Endothelial cell of umbilical vein (primary cell): ENCODE measurements around the gene CSH2. TPM values are rescaled to one million over a fixed set of nuclear protein-coding genes. Genes with fewer than 3 reads are reported as not detected.

Experiments used
- BruUV-seq: library from RNA; stranded (reverse); fragments of 400-500 nt; replicated peaks from 2 replicates; lab custom pipeline; 2021; lab: Mats Ljungman, UMichigan
- CTCF ChIA-PET: fragments of 300-600, 350-600 bp; sonication (Branson Sonifier 250); formaldehyde crosslinking; loops from one replicate; lab custom pipeline; 2021; ENCODE audit warnings: antibody characterized with exemption, inconsistent platforms; lab: Charles Lee
- POLR2A ChIA-PET: fragments of 300-600, 350-600 bp; sonication (Branson Sonifier 250); formaldehyde crosslinking; loops from one replicate; lab custom pipeline; 2021; ENCODE audit warnings: antibody characterized with exemption, inconsistent platforms; lab: Charles Lee
- DNase-seq: peaks from one replicate; pipeline ENCODE4 v3.0.0-alpha.2; 2011; ENCODE audit warnings: low read depth, low spot score
- FAIRE-seq: peaks from 2 replicates; lab custom pipeline; 2011; peaks lifted over from hg19 to GRCh38; lab: Jason Lieb, UNC
- H2AFZ ChIP-seq: 2 replicates; pipeline ENCODE4 v1.6.0; 2012; ENCODE audit warnings: low read depth, low read length, control low read depth, inconsistent platforms
- H3K27ac ChIP-seq: 2 replicates; pipeline ENCODE4 v1.5.1; 2011; ENCODE audit warnings: low read depth, mild to moderate bottlenecking, control low read depth, low read length, moderate library complexity; ENCODE audit not compliant: insufficient read depth
- H3K27me3 ChIP-seq, 2 experiments: 2 replicates each; pipeline versions ENCODE4 v1.6.0 to v1.6.1; 2011; ENCODE audit warnings: low read length in 2 of 2, mixed read lengths in 1 of 2; ENCODE audit not compliant: control insufficient read depth in 2 of 2, insufficient read depth in 2 of 2
- H3K36me3 ChIP-seq, 2 experiments: 2 replicates in 1 of 2; 3 replicates in 1 of 2; pipeline ENCODE4 v1.5.1; 2011; ENCODE audit warnings: low read length in 2 of 2, mild to moderate bottlenecking in 1 of 2, moderate library complexity in 1 of 2; ENCODE audit not compliant: control insufficient read depth in 2 of 2, insufficient read depth in 2 of 2; ENCODE audit errors: extremely low read depth in 1 of 2
- H3K4me1 ChIP-seq: 3 replicates; pipeline ENCODE4 v1.5.1; 2011; ENCODE audit warnings: mild to moderate bottlenecking, low read length; ENCODE audit not compliant: control insufficient read depth, insufficient read depth; ENCODE audit errors: extremely low read depth
- H3K4me2 ChIP-seq: 2 replicates; pipeline ENCODE4 v1.6.1; 2011; ENCODE audit warnings: low read length, control low read depth, mixed read lengths; ENCODE audit not compliant: insufficient read depth
- H3K4me3 ChIP-seq, 3 experiments: fragments of 200-600 bp in 1 of 3; sonication (generic), shearing (Covaris generic) in 1 of 3; replicated peaks in 1 of 3; 2 replicates each; pipeline ENCODE4 v1.5.1; 2011 to 2016; ENCODE audit warnings: control low read depth in 3 of 3, low read length in 3 of 3, mild to moderate bottlenecking in 2 of 3, inconsistent platforms in 1 of 3, low read depth in 1 of 3, moderate library complexity in 1 of 3; ENCODE audit not compliant: insufficient read depth in 1 of 3
- H3K79me2 ChIP-seq: 2 replicates; pipeline ENCODE4 v1.6.0; 2012; ENCODE audit warnings: low read length, inconsistent platforms; ENCODE audit not compliant: control insufficient read depth, insufficient read depth
- H3K9ac ChIP-seq: replicated peaks from 2 replicates; pipeline ENCODE3; 2011; ENCODE audit warnings: low read length, control low read depth; ENCODE audit not compliant: insufficient read depth; ENCODE audit errors: extremely low read depth
- H3K9me1 ChIP-seq: replicated peaks from 3 replicates; pipeline ENCODE4 v1.6.0; 2011; ENCODE audit warnings: mild to moderate bottlenecking, low read length; ENCODE audit not compliant: control insufficient read depth, insufficient read depth; ENCODE audit errors: extremely low read depth
- H3K9me3 ChIP-seq: replicated peaks from 2 replicates; pipeline ENCODE4 v1.5.1; 2012; ENCODE audit warnings: low read length, inconsistent platforms; ENCODE audit not compliant: control insufficient read depth, insufficient read depth
- H4K20me1 ChIP-seq: replicated peaks from 2 replicates; pipeline ENCODE3; 2011; ENCODE audit warnings: mild to moderate bottlenecking, low read length; ENCODE audit not compliant: control insufficient read depth, insufficient read depth; ENCODE audit errors: extremely low read depth
- EZH2 ChIP-seq: IDR thresholded peaks from 2 replicates; pipeline ENCODE4 v1.6.1; 2012; ENCODE audit warnings: borderline replicate concordance, low read depth, mild to moderate bottlenecking, moderate library complexity, low read length, inconsistent platforms; ENCODE audit not compliant: severe bottlenecking
- FOS ChIP-seq: IDR thresholded peaks from 2 replicates; pipeline ENCODE4 v1.6.1; 2011; ENCODE audit warnings: mild to moderate bottlenecking, low read length, moderate library complexity, borderline replicate concordance; ENCODE audit not compliant: insufficient read depth
- GATA2 ChIP-seq: IDR thresholded peaks from 2 replicates; pipeline ENCODE4 v1.7.0; 2011; ENCODE audit warnings: low read depth, mild to moderate bottlenecking, moderate library complexity, mixed read lengths, low read length; ENCODE audit not compliant: insufficient read length, insufficient read depth
- JUN ChIP-seq: IDR thresholded peaks from 2 replicates; pipeline ENCODE4 v1.6.1; 2011; ENCODE audit warnings: borderline replicate concordance, low read depth; ENCODE audit not compliant: insufficient read length, insufficient read depth
- MYC ChIP-seq: IDR thresholded peaks from one replicate; pipeline ENCODE4 v1.6.1; 2011; ENCODE audit warnings: mild to moderate bottlenecking, low read depth, low read length
- POLR2A ChIP-seq: IDR thresholded peaks from 2 replicates; pipeline ENCODE4 v1.6.1; 2012; ENCODE audit warnings: low read depth, mild to moderate bottlenecking, control low read depth, low read length
- POLR2AphosphoS5 ChIP-seq: IDR thresholded peaks from 2 replicates; pipeline ENCODE4 v1.6.1; 2012; ENCODE audit warnings: low read depth, mild to moderate bottlenecking, control low read depth, low read length, moderate library complexity; ENCODE audit not compliant: insufficient read depth
- dilution Hi-C: fragments of 300-500 bp; cut with MboI; formaldehyde crosslinking; loops from one replicate; pipeline ENCODE4 v1.15.0; 2019; ENCODE audit warnings: low sequenced_read_pairs; ENCODE audit not compliant: extremely low pct_ligation_motif_present
- intact Hi-C: fragments of 100-400 bp; cut with micrococcal nuclease; formaldehyde crosslinking; loops from one replicate; pipeline ENCODE4 v1.10.0; 2022
- polyA plus RNA-seq, 4 experiments: library from polyadenylated mRNA; depleted of rRNA in 3 of 4; stranded (reverse) in 3 of 4; unstranded in 1 of 4; fragments of >200 nt; gene quantifications; 2 replicates each; pipeline versions ENCODE4 v1.2.1 to v1.2.3, GENCODE V29; 2011 to 2012; ENCODE audit warnings: missing spikeins in 1 of 4
- total RNA-seq: library from RNA; stranded (reverse); gene quantifications from 2 replicates; pipeline ENCODE4 v1.2.3, GENCODE V29; 2021
- TF ChIP-seq, protein P1 (sequence below): IDR thresholded peaks from 2 replicates; pipeline ENCODE4 v1.6.1; 2011; ENCODE audit not compliant: insufficient read depth, insufficient read length
- TF ChIP-seq, protein P2 (sequence below), 2 donors: IDR thresholded peaks; 1 replicate in 1 of 2; 2 replicates in 1 of 2; pipeline ENCODE4 v1.5.1; 2011; ENCODE audit warnings: low read length in 2 of 2, mild to moderate bottlenecking in 2 of 2, moderate library complexity in 2 of 2, control low read depth in 1 of 2, inconsistent platforms in 1 of 2, low read depth in 1 of 2; ENCODE audit not compliant: insufficient read depth in 1 of 2; ENCODE audit errors: extremely low read depth in 1 of 2

CSH2 gene
- total and polyA plus RNA-seq, 2 donors (not counting 3 experiments of a cell fraction or from before 2014, with no cell fraction given), result not detected

DNA sequence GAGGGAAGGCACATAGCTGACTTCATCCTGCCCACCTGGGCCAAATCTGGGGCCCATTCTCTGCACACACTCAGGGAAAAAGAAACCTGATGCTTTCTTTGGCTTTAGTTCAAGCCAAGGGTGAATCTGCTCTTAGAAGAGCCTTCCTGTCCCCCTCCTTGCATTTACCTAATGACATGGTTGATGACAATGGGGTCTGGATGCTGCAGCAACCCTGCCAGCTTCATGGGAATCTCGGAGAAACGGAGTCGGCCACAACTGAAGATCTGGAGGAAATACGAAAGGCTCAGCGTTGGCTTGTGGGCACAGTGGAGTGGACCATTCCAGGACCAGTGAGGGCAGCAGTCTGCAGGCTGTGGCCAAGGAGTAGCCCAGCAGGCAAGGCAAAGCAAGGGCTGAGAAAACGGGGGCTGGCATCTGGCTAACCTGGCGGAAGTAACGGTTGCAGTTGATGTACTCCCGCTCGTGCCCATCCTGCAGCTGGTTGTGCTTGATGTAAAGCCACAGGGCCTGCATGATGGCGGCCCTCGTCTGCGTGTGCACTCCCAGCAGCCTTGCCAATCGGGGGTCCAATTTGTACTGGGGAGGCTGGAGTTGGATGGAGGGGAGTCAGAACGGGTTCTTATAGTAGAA lies 39.6 kb downstream of the CSH2 start:
- no peaks in the 10 kb centered on the region for H4K20me1 ChIP-seq
- H3K4me3 ChIP-seq, result no peak overlapping the region
- no peaks in the 10 kb centered on the region for H3K9me1 ChIP-seq
- H3K4me1 ChIP-seq, result peaks cover 3% of the 10 kb centered on the region
- dilution Hi-C loops, result no loop called here
- intact Hi-C loops, result loop anchor here (2.0 kb wide), 1 partner anchor 135 kb away; no protein-coding TSS in a partner anchor
- no peaks in the 10 kb centered on the region for H3K9me3 ChIP-seq
- no peak overlapping the region for H3K4me2 ChIP-seq
- H3K27me3 ChIP-seq, result no peaks in the 10 kb centered on the region
- H2AFZ ChIP-seq, result no peak overlapping the region
- H3K27ac ChIP-seq, result no peak overlapping the region
- peaks cover 23% of the 10 kb centered on the region for H3K79me2 ChIP-seq
- no peak for FAIRE-seq
- no peak for TF ChIP-seq EZH2
- TF ChIP-seq, protein P1, sequence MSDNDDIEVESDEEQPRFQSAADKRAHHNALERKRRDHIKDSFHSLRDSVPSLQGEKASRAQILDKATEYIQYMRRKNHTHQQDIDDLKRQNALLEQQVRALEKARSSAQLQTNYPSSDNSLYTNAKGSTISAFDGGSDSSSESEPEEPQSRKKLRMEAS, result no peak
- no peak for TF ChIP-seq POLR2A
- TF ChIP-seq POLR2AphosphoS5, result no peak
- TF ChIP-seq, protein P2, sequence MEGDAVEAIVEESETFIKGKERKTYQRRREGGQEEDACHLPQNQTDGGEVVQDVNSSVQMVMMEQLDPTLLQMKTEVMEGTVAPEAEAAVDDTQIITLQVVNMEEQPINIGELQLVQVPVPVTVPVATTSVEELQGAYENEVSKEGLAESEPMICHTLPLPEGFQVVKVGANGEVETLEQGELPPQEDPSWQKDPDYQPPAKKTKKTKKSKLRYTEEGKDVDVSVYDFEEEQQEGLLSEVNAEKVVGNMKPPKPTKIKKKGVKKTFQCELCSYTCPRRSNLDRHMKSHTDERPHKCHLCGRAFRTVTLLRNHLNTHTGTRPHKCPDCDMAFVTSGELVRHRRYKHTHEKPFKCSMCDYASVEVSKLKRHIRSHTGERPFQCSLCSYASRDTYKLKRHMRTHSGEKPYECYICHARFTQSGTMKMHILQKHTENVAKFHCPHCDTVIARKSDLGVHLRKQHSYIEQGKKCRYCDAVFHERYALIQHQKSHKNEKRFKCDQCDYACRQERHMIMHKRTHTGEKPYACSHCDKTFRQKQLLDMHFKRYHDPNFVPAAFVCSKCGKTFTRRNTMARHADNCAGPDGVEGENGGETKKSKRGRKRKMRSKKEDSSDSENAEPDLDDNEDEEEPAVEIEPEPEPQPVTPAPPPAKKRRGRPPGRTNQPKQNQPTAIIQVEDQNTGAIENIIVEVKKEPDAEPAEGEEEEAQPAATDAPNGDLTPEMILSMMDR (IDR thresholded peaks at IDR 0.05; ENCODE audit: extremely low read depth in 1 of 2, insufficient read depth in 1 of 2, low read depth in 1 of 2, low read length in 2 of 2), result no peak
- TF ChIP-seq GATA2, result no peak
- no peak for TF ChIP-seq JUN
- no peak for TF ChIP-seq MYC
- TF ChIP-seq FOS, result no peak
- no peak overlapping the region for H3K9ac ChIP-seq
- no peak for DNase-seq
- ChIA-PET CTCF (interaction anchor here (0.6 to 1.8 kb wide), 9 partner anchors 7 to 408 kb away, joined by 3 to 7 read pairs (median 4); no protein-coding TSS in a partner anchor), POLR2A (no interaction called here)
- BruUV-seq, result no TSS peak
- H3K36me3 ChIP-seq, result peaks cover 29 to 58% of the 10 kb centered on the region in 2 experiments
